Neural cell (in vitro differentiated cells): ENCODE results near the gene PNMA6F. TPM values are rescaled to one million over a fixed set of nuclear protein-coding genes. Genes with fewer than 3 reads are reported as not detected.

ENCODE experiments used
- H2AFZ ChIP-seq: fragments of 200-600, 300-800 bp; sonication (generic), shearing (Covaris generic); 2 replicates; pipeline ENCODE4 v1.6.0; 2014; ENCODE audit warnings: low read depth, mild to moderate bottlenecking, antibody characterized with exemption, low read length, moderate library complexity
- H3F3A ChIP-seq: fragments of 200-600 bp; shearing (Covaris generic); 2 replicates; pipeline ENCODE4 v1.6.1; 2016; ENCODE audit warnings: mild to moderate bottlenecking, moderate library complexity, mixed read lengths, antibody characterized with exemption, low read length; ENCODE audit not compliant: insufficient read depth, poor library complexity, severe bottlenecking
- H3K27ac ChIP-seq: fragments of 200-600, 300-800 bp; sonication (generic), shearing (Covaris generic); 2 replicates; pipeline ENCODE4 v1.5.1; 2014; ENCODE audit warnings: mild to moderate bottlenecking, low read length, moderate library complexity
- H3K27me3 ChIP-seq: fragments of 300-800, 200-600 bp; sonication (generic), shearing (Covaris generic); 2 replicates; pipeline ENCODE4 v1.6.0; 2014; ENCODE audit warnings: mild to moderate bottlenecking, low read depth, low read length, moderate library complexity; ENCODE audit not compliant: insufficient read depth
- H3K36me3 ChIP-seq: fragments of 300-800, 200-600 bp; sonication (generic), shearing (Covaris generic); 2 replicates; pipeline ENCODE4 v1.5.1; 2014; ENCODE audit warnings: mild to moderate bottlenecking, antibody characterized with exemption, low read length, moderate library complexity; ENCODE audit not compliant: insufficient read depth
- H3K4me2 ChIP-seq: fragments of 300-800, 200-600 bp; sonication (generic), shearing (Covaris generic); 2 replicates; pipeline ENCODE4 v1.6.0; 2014; ENCODE audit warnings: mild to moderate bottlenecking, low read length
- H3K4me3 ChIP-seq: fragments of 300-800, 200-600 bp; sonication (generic), shearing (Covaris generic); 2 replicates; pipeline ENCODE4 v1.5.1; 2014; ENCODE audit warnings: mild to moderate bottlenecking, low read length, moderate library complexity
- H3K79me2 ChIP-seq: fragments of 200-600 bp; shearing (Covaris generic); replicated peaks from 2 replicates; pipeline ENCODE4 v1.6.0; 2014; ENCODE audit warnings: mild to moderate bottlenecking, low read length, moderate library complexity; ENCODE audit not compliant: insufficient read depth
- H3K9ac ChIP-seq: fragments of 300-800, 200-600 bp; sonication (generic), shearing (Covaris generic); 2 replicates; pipeline ENCODE4 v1.6.1; 2016; ENCODE audit warnings: mild to moderate bottlenecking, low read length, mixed read lengths
- H3K9me2 ChIP-seq: fragments of 200-600 bp; shearing (Covaris generic); 2 replicates; pipeline ENCODE4 v1.6.1; 2016; ENCODE audit warnings: mild to moderate bottlenecking, low read length, mixed read lengths; ENCODE audit not compliant: insufficient read depth
- H3K9me3 ChIP-seq: fragments of 200-600, 300-800 bp; sonication (generic), shearing (Covaris generic); 2 replicates; pipeline ENCODE4 v1.6.1; 2016; ENCODE audit warnings: mild to moderate bottlenecking, mixed run types, low read length, moderate library complexity, mixed read lengths
- H4K20me1 ChIP-seq: fragments of 200-600 bp; shearing (Covaris generic); 2 replicates; pipeline ENCODE4 v1.6.1; 2016; ENCODE audit warnings: mild to moderate bottlenecking, mixed run types; ENCODE audit not compliant: insufficient read depth
- CTCF ChIP-seq: fragments of 450-650 bp; IDR thresholded peaks from 2 replicates; pipeline ENCODE4 v1.5.1; 2014; ENCODE audit warnings: antibody characterized with exemption, mild to moderate bottlenecking, moderate library complexity; ENCODE audit not compliant: poor library complexity, severe bottlenecking
- EP300 ChIP-seq: fragments of 450-650 bp; conservative IDR thresholded peaks from 2 replicates; pipeline ENCODE4 v1.6.1; 2014; ENCODE audit warnings: antibody characterized with exemption, mild to moderate bottlenecking, moderate library complexity; ENCODE audit not compliant: poor library complexity, severe bottlenecking
- EZH2 ChIP-seq: fragments of 200-600, 300-800 bp; shearing (Covaris generic), sonication (generic); IDR thresholded peaks from 2 replicates; pipeline ENCODE4 v1.6.1; 2014; ENCODE audit warnings: antibody characterized with exemption, low read length, borderline replicate concordance, mild to moderate bottlenecking; ENCODE audit not compliant: insufficient read depth, poor library complexity, severe bottlenecking
- MXI1 ChIP-seq: fragments of 450-650 bp; conservative IDR thresholded peaks from 2 replicates; pipeline ENCODE4 v1.6.1; 2014; ENCODE audit warnings: antibody characterized with exemption, mild to moderate bottlenecking; ENCODE audit not compliant: poor library complexity, severe bottlenecking
- POLR2AphosphoS5 ChIP-seq: IDR thresholded peaks from 2 replicates; pipeline ENCODE4 v1.6.1; 2012
- RAD21 ChIP-seq: fragments of 450-650 bp; conservative IDR thresholded peaks from 2 replicates; pipeline ENCODE4 v1.6.1; 2014; ENCODE audit warnings: antibody characterized with exemption, mild to moderate bottlenecking, moderate library complexity
- REST ChIP-seq: IDR thresholded peaks from 2 replicates; pipeline ENCODE4 v1.6.1; 2012; ENCODE audit warnings: borderline replicate concordance
- SMC3 ChIP-seq: fragments of 450-650 bp; conservative IDR thresholded peaks from 2 replicates; pipeline ENCODE4 v1.6.1; 2014; ENCODE audit warnings: antibody characterized with exemption, mild to moderate bottlenecking, moderate library complexity; ENCODE audit not compliant: poor library complexity
- TAF1 ChIP-seq: IDR thresholded peaks from 2 replicates; pipeline ENCODE4 v1.6.1; 2012; ENCODE audit warnings: low read depth
- polyA plus RNA-seq: library from polyadenylated mRNA; depleted of rRNA; stranded (reverse); fragments of >200 nt; gene quantifications from 2 replicates; pipeline ENCODE4 v1.2.3, GENCODE V29; 2014

Gene PNMA6F
- polyA plus RNA-seq, 1 donor from 2014 or later = 0.77 TPM

GRCh38 chrX:153353416-153353815 lies 31.8 kb upstream of the PNMA6F start:
- Histone ChIP-seq H4K20me1 (no peaks in the 10 kb centered on the region), H3K4me3 (no peak overlapping the region), H3F3A (no peaks in the 10 kb centered on the region), H3K27ac (no peak overlapping the region), H3K9ac (no peak overlapping the region), H3K9me3 (no peaks in the 10 kb centered on the region), H3K27me3 (no peaks in the 10 kb centered on the region), H3K79me2 (no peaks in the 10 kb centered on the region), H3K4me2 (no peak overlapping the region), H3K9me2 (no peaks in the 10 kb centered on the region), H2AFZ (no peak overlapping the region), H3K36me3 (no peaks in the 10 kb centered on the region)
- TF ChIP-seq TAF1 = no peak
- TF ChIP-seq SMC3 = no peak

GRCh38 chrX:153352858-153353257 lies 31.3 kb upstream of the PNMA6F start:
- no peaks in the 10 kb centered on the region for H3K9me3 ChIP-seq

More at GRCh38 chrX:153352858-153353257, 31.3 kb upstream of the PNMA6F start:
- H3K79me2 ChIP-seq = no peaks in the 10 kb centered on the region
- no peak overlapping the region for H3K9ac ChIP-seq
- no peaks in the 10 kb centered on the region for H3K36me3 ChIP-seq
- H3K27me3 ChIP-seq = no peaks in the 10 kb centered on the region
- no peaks in the 10 kb centered on the region for H3K9me2 ChIP-seq
- no peak overlapping the region for H3K27ac ChIP-seq
- H4K20me1 ChIP-seq = no peaks in the 10 kb centered on the region
- no peak overlapping the region for H3K4me2 ChIP-seq
- no peak overlapping the region for H2AFZ ChIP-seq
- H3F3A ChIP-seq = no peaks in the 10 kb centered on the region
- no peak overlapping the region for H3K4me3 ChIP-seq
- TF ChIP-seq EZH2 = no peak
- TF ChIP-seq REST = no peak
- no peak for TF ChIP-seq SMC3
- TF ChIP-seq RAD21 = no peak
- no peak for TF ChIP-seq MXI1
- no peak for TF ChIP-seq EP300
- TF ChIP-seq CTCF = no peak
- no peak for TF ChIP-seq TAF1
- TF ChIP-seq POLR2AphosphoS5 = no peak
